GM12891 (cell line): Measurements from ENCODE around the gene UFD1.

ENCODE experiments used
- POLR2A ChIP-seq: IDR thresholded peaks from 2 replicates; pipeline ENCODE4 v1.6.1; 2011; ENCODE audit warnings: low read depth, low read length, control low read depth
- POLR2AphosphoS5 ChIP-seq: IDR thresholded peaks from 2 replicates; pipeline ENCODE4 v1.6.1; 2011; ENCODE audit warnings: low read depth, low read length, control low read depth

GRCh38 chr22:19467912-19468311 is 11.1 kb downstream of the UFD1 start:
- TF ChIP-seq POLR2AphosphoS5 (no peak), POLR2A (no peak)
